Amniotic epithelial cell (primary cell): ENCODE measurements around the gene POLD2.

Source experiments
- DNase-seq: peaks from one replicate; pipeline ENCODE4 v3.0.0-alpha.2; 2010; ENCODE audit warnings: low read depth

The POLD2 gene

DNA sequence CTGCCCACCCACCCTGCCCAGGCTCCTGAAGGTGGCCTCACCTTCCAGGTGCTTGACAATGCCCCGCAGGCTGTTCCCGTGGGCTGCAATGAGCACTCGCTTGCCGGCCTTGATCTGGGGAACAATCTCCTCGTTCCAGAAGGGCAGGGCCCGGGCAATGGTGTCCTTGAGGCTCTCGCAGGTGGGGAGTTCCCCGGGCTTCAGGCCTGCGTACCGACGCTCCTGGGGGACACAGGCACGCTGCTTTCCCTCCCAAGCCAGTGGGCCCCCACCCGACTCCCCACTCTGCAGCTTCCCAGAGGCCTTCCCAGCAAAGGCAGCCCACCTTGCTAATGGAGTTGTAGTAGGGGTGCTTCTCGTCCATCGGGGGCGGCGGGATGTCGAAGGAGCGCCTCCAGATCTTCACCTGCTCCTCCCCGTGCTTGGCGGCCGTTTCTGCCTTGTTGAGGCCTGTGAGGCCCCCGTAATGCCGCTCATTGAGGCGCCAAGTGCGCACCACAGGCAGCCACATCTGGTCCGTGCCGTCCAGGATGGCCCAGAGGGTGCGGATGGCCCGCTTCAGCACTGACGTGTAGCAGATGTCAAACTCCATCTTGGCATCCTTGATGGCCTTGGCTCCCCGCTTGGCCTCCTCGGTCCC, 58.4 kb downstream of the POLD2 start:
- no peak for DNase-seq
